Activated naive CD4-positive, alpha-beta T cell treated with anti-CD3 and anti-CD28 coated beads, Interleukin-2, amount 50 U/mL, for 72 hours (primary cell): Measurements from ENCODE around the gene TTC8. TPM values are rescaled to one million over a fixed set of nuclear protein-coding genes. Genes with fewer than 3 reads are reported as not detected.
"Not testable (repeated sequence)": the region's sequence is repeated elsewhere in the genome, so short reads cannot be mapped to it uniquely, and the experiment has no call there.

Experiments
- ATAC-seq, 2 donors: fragments of 150-1000 bp; cut with Tn5 transposase; 2 replicates each; pipeline ENCODE4 v1.10.0; 2021; ENCODE audit warnings: mild to moderate bottlenecking in 2 of 2, moderate library complexity in 2 of 2
- DNase-seq, 2 donors: peaks; one replicate each; pipeline ENCODE4 v3.0.0; 2021 to 2022; ENCODE audit warnings: low spot score in 2 of 2
- H3K27ac Mint-ChIP-seq, 2 donors: one replicate each; pipeline ENCODE4 v1.8.0; 2022; ENCODE audit warnings: mild to moderate bottlenecking in 2 of 2, mixed read lengths in 2 of 2
- H3K36me3 Mint-ChIP-seq, 2 donors: one replicate each; pipeline ENCODE4 v1.8.0; 2022; ENCODE audit warnings: mixed read lengths in 2 of 2
- H3K9me3 Mint-ChIP-seq, 2 donors: one replicate each; pipeline ENCODE4 v1.8.0; 2022; ENCODE audit warnings: mixed read lengths in 2 of 2
- total RNA-seq, 2 donors: library from RNA; stranded (reverse); gene quantifications; one replicate each; pipeline ENCODE4 v1.2.3, GENCODE V29; 2022

The TTC8 gene
- total RNA-seq, 2 donors from 2014 or later: 1.8 to 2.3 TPM

DNA sequence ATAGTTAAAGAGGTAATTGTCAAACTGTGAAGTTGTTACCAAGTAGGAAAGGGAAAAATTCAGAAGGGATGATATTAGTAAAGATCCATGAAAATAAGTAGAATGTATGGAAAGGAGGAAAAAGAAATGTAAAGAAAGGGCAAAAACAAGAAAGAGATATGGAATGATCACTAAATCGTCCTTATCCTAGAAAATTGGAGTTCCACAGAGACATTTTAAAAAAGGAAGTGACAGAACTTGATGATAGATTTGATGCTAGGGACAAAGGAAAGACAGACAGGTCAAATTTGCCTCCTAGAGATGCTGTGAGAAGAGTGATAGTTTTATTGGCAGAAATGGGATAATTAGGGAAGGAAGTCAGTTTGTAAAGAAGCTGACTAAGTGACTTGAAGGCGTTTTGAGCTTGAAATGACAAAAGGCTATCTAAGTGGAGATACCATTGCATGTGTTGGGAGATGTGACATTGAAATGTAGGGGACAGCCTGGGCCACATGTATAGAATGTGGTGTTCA is 20.6 kb downstream of the TTC8 start:
- ATAC-seq (no peak), DNase-seq (no peak)
- Mint-ChIP-seq H3K27ac (no peak overlapping the region), H3K36me3 (no peaks in the 10 kb centered on the region), H3K9me3 (no peaks in the 10 kb centered on the region)

DNA sequence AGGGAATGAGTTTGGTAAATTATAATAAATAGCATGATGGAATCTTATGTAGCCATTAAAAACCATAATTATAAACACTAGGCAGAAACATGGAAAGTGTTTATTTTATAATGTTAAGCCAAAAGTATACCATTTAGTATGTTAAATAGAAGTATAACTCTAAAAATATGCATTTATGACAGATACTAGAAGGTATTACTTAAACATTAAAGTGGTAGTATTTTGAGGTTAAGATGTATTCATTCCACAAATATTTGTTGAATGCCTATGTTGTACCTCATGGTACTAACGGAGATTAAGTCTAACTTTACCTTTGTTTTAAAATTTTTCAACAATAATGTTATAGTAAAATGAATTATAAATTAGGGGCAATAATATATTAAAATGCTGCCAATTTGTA is 24.1 kb downstream of the TTC8 start:
- Mint-ChIP-seq H3K36me3 (no peaks in the 10 kb centered on the region), H3K27ac (no peak overlapping the region), H3K9me3 (no peaks in the 10 kb centered on the region)
- ATAC-seq: no peak
- DNase-seq: no peak

- Mint-ChIP-seq H3K36me3 (no peaks in the 10 kb centered on the region), H3K27ac (no peak overlapping the region), H3K9me3 (no peaks in the 10 kb centered on the region)
- DNase-seq (no peak), ATAC-seq (no peak)
These were observed 25.3 kb downstream of the TTC8 start for GRCh38 chr14:88849716-88850115.

DNA sequence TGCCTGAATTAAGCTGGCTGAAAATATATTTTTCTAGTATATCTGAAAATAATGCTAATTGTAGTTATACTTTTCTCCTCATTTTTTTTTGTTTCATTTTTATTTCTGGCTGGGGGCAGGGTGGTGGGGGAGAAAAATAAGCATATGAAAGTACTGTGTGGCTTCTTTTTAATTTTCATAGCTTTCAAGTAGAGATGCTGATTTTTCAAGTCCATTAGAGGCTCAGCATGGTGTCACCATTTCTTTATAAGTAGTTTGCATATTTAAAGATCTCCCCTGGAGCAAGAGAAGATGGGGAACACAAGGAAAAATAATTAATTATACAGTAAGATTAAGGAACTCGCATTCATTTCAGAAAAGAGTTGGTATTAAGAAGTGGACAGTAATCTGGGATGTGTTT is 27.1 kb downstream of the TTC8 start:
- ATAC-seq: no peak
- no peak for DNase-seq
- Mint-ChIP-seq H3K9me3 (no peaks in the 10 kb centered on the region), H3K36me3 (no peaks in the 10 kb centered on the region), H3K27ac (no peak overlapping the region)

- no peaks in the 10 kb centered on the region for H3K36me3 Mint-ChIP-seq
- no peaks in the 10 kb centered on the region for H3K9me3 Mint-ChIP-seq
- DNase-seq: no peak
- ATAC-seq: no peak
- H3K27ac Mint-ChIP-seq: no peak overlapping the region
These were observed 28.2 kb downstream of the TTC8 start for GRCh38 chr14:88852632-88853031.

GRCh38 chr14:88853129-88853528 is 28.7 kb downstream of the TTC8 start:
- DNase-seq (no peak), ATAC-seq (no peak)
- Mint-ChIP-seq H3K9me3 (no peaks in the 10 kb centered on the region), H3K27ac (no peak overlapping the region), H3K36me3 (no peaks in the 10 kb centered on the region)

- H3K36me3 Mint-ChIP-seq: peaks cover 0 to 5% of the 10 kb centered on the region in 2 donors
- ATAC-seq: no peak
These were observed 32.4 kb downstream of the TTC8 start for GRCh38 chr14:88856786-88857366.

GRCh38 chr14:88857861-88858260 is 33.4 kb downstream of the TTC8 start:
- not testable (repeated sequence) for H3K36me3 Mint-ChIP-seq, H3K27ac Mint-ChIP-seq, ATAC-seq, H3K9me3 Mint-ChIP-seq, DNase-seq

More at GRCh38 chr14:88856786-88857366, 32.4 kb downstream of the TTC8 start:
- no peak for DNase-seq
- Mint-ChIP-seq H3K9me3 (peaks cover 0 to 4% of the 10 kb centered on the region in 2 donors), H3K27ac (no peak overlapping the region)

- not testable (repeated sequence) for ATAC-seq, H3K27ac Mint-ChIP-seq, H3K36me3 Mint-ChIP-seq, DNase-seq, H3K9me3 Mint-ChIP-seq
These were observed 34.7 kb downstream of the TTC8 start for GRCh38 chr14:88859118-88859517.

DNA sequence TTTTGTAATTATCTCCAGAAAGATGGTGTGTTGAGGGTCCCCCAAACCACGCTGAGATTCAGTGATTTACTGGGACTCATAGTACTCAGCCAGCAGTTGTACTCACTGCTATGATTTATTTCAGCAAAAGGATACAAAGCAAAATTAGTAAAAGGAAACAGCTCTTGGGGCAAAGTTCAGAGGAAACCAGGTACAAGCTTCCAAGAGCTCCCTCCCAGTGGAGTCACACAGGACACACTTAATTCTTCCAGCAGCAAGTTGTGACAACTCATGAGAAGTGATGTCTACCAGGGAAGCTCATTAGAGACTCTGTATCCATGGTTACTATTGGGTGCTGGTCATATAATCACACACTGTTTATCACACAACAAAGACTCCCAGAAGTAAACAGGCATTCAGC is 38.7 kb downstream of the TTC8 start:
- DNase-seq (no peak), ATAC-seq (no peak)
- Mint-ChIP-seq H3K9me3 (peaks cover 0 to 4% of the 10 kb centered on the region in 2 donors), H3K36me3 (peaks cover 0 to 5% of the 10 kb centered on the region in 2 donors), H3K27ac (no peak overlapping the region)

GRCh38 chr14:88864198-88864597 is 39.7 kb downstream of the TTC8 start:
- Mint-ChIP-seq H3K9me3 (peaks cover 0 to 1% of the 10 kb centered on the region in 2 donors), H3K36me3 (peaks cover 0 to 1% of the 10 kb centered on the region in 2 donors), H3K27ac (no peak overlapping the region)
- no peak for ATAC-seq
- DNase-seq: no peak

DNA sequence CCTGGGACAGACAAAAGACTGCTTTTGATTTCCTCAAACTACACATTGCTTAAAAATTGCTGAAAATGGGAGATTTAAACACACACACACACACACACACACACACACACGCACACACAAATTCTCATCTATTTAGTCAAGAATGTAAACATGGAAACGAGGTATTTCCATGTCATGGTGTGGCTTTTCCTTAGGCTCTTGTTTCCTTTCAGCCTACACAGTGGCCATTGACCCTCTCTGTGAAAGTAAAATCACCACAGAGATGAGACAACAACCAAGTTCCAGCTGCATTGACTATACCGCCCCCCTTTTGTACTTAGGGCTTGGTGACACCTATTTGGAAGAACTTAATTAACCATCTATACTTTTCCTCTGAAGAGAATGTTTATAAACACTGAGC is 41.9 kb downstream of the TTC8 start:
- no peak for ATAC-seq
- DNase-seq: no peak
- no peaks in the 10 kb centered on the region for H3K36me3 Mint-ChIP-seq
- no peak overlapping the region for H3K27ac Mint-ChIP-seq
- no peaks in the 10 kb centered on the region for H3K9me3 Mint-ChIP-seq

GRCh38 chr14:88868558-88869159 is 44.2 kb downstream of the TTC8 start:
- H3K9me3 Mint-ChIP-seq: no peaks in the 10 kb centered on the region
- no peak for DNase-seq
- peak in 1 of 2 donors; percentile 63 for ATAC-seq
- no peaks in the 10 kb centered on the region for H3K36me3 Mint-ChIP-seq
- H3K27ac Mint-ChIP-seq: no peak overlapping the region

DNA sequence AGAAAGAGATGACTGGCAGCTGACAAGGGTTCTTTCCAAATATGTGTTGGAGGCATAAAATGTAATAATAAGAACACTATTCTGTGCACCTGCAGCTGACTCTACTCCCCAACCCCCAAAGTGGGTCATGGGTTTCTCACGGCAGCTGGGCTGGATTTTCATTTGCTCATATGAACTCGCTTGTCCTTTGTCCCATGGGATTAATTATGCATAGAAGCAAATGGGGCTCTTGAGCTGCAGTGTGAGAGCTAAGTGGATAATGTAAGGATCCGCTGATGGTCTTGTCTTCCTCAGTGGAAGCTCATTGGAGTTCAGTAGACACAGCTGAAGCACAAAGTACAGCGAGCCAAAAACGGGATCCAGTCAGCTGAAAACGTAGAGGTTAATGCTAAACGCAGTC is 46.3 kb downstream of the TTC8 start:
- ATAC-seq (no peak), DNase-seq (no peak)
- Mint-ChIP-seq H3K27ac (no peak overlapping the region), H3K36me3 (no peaks in the 10 kb centered on the region), H3K9me3 (no peaks in the 10 kb centered on the region)

- ATAC-seq: no peak
- H3K36me3 Mint-ChIP-seq: no peaks in the 10 kb centered on the region
- H3K27ac Mint-ChIP-seq: no peak overlapping the region
These were observed 47.0 kb downstream of the TTC8 start for GRCh38 chr14:88871429-88871828.

GRCh38 chr14:88872976-88873375 is 48.5 kb downstream of the TTC8 start:
- ATAC-seq (no peak), DNase-seq (no peak)
- Mint-ChIP-seq H3K27ac (no peak overlapping the region), H3K36me3 (no peaks in the 10 kb centered on the region), H3K9me3 (no peaks in the 10 kb centered on the region)

More at GRCh38 chr14:88871429-88871828, 47.0 kb downstream of the TTC8 start:
- H3K9me3 Mint-ChIP-seq: no peaks in the 10 kb centered on the region
- no peak for DNase-seq

DNA sequence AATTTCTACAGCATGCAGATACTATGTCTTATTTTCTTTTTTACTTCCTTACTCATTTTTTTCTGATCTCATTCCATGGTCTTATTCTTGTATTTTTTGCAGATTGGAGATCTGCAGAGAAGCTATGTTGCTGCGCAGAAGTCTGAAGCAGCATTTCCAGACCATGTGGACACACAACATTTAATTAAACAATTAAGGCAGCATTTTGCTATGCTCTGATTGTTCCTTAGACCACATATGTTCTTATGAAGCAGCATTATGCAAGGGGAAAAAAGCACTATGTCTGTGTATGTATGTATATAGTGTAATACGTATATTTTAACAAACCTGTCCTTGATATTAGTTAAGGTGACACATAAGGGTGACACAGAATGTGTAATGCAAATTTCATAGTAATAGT is 52.7 kb downstream of the TTC8 start:
- H3K9me3 Mint-ChIP-seq: peaks cover 10% of the 10 kb centered on the region in 2 donors
- no peak for DNase-seq
- peaks cover 13 to 14% of the 10 kb centered on the region in 2 donors for H3K36me3 Mint-ChIP-seq
- no peak overlapping the region for H3K27ac Mint-ChIP-seq
- no peak for ATAC-seq

GRCh38 chr14:88879022-88879421 is 54.6 kb downstream of the TTC8 start:
- H3K36me3 Mint-ChIP-seq: peaks cover 30% of the 10 kb centered on the region in 2 donors
- H3K9me3 Mint-ChIP-seq: peaks cover 24 to 26% of the 10 kb centered on the region in 2 donors
- no peak for DNase-seq
- no peak for ATAC-seq
- H3K27ac Mint-ChIP-seq: no peak overlapping the region
